HG03571 (cell line): ENCODE measurements around the gene LDLRAD4.
"Not testable (repeated sequence)": the region's sequence is repeated elsewhere in the genome, so short reads cannot be mapped to it uniquely, and the experiment has no call there.

Experiments used
- ATAC-seq: cut with Tn5 transposase; IDR thresholded peaks from one replicate; pipeline ENCODE4 v1.9.1; 2021; ENCODE audit not compliant: unreplicated experiment

Gene LDLRAD4

GRCh38 chr18:13688191-13689136 lies 469.9 kb downstream of the LDLRAD4 start:
- no peak for ATAC-seq

DNA sequence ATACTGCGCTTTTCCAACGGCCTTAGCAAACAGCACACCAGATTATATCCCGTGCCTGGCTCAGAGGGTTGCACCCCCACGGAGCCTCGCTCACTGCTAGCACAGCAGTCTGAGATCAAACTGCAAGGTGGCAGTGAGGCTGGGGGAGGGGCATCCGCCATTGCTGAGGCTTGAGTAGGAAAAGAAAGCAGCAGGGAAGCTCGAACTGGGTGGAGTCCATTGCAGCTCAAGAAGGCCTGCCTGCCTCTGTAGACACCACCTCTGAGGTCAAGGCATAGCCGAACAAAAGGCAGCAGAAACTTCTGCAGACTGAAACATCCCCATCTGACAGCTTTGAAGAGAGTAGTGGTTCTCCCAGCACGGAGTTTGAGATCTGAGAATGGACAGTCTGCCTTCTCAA lies 471.5 kb downstream of the LDLRAD4 start:
- ATAC-seq, result not testable (repeated sequence)

DNA sequence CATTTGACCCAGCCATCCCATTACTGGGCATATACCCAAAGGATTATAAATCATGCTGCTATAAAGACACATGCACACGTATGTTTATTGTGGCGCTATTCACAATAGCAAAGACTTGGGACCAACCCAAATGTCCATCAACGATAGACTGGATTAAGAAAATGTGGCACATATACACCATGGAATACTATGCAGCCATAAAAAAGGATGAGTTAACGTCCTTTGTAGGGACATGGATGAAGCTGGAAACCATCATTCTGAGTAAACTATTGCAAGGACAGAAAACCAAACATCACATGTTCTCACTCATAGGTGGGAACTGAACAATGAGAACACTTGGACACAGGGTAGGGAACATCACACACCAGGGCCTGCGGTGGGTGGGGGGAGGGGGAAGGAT lies 476.8 kb downstream of the LDLRAD4 start:
- not testable (repeated sequence) for ATAC-seq

DNA sequence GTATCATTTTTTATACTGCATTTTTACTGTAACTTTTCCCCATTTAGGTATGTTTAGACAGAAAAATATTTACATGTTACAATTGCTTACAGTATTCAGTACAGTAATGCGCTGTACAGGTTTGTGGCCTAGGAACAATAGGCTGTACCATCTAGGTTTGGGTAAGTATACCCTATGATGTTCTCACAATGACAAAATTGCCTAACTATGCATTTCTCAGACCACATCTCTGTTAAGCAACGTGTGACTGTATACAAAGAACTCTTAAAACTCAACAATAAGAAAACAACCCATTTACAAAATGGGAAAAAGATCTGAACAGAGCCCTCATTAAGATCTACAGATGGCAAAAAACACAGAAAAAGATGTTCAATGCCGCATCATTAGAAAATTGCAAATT lies 478.4 kb downstream of the LDLRAD4 start:
- no peak for ATAC-seq

DNA sequence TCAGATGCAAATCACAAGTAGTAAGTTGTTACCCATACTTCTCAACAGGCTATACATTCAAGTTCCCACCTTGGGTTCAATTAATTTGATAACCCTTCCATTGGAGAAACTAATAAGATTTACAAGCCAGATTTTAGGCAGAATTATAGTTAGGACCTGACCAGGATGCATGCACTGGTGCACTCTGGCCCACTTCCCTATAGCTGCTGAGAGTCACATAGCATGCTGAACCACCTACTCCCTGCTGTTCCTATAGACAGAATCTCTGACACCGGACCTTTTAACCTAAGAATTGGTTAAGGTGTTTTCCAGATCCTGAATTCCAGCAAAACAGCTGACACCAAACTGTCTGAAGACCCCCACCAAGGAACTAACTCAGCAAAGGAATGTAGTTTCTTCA lies 481.6 kb downstream of the LDLRAD4 start:
- no peak for ATAC-seq
